Thoracic aorta (tissue), 2 donors: ENCODE measurements around the gene SPPL2C. TPM values are rescaled to one million over a fixed set of nuclear protein-coding genes. Genes with fewer than 3 reads are reported as not detected.

Source experiments
- ATAC-seq: fragments of 150-250 bp; one replicate; pipeline ENCODE4 v1.8.0; 2017; ENCODE audit warnings: low read depth; ENCODE audit not compliant: insufficient number of reproducible peaks, low FRiP score
- DNase-seq: peaks from one replicate; pipeline ENCODE4 v3.0.0-alpha.2; 2020; ENCODE audit warnings: low spot score
- H3K27ac ChIP-seq, 2 donors: fragments of 200-600 bp; sonication (generic); 1 replicate in 1 of 2; 2 replicates in 1 of 2; pipeline ENCODE4 v1.5.1; 2016; ENCODE audit warnings: mild to moderate bottlenecking in 2 of 2, moderate library complexity in 2 of 2
- H3K27me3 ChIP-seq: fragments of 200-600 bp; sonication (generic); replicated peaks from 2 replicates; pipeline ENCODE4 v1.6.0; 2016; ENCODE audit warnings: mild to moderate bottlenecking; ENCODE audit not compliant: insufficient read depth
- H3K36me3 ChIP-seq: fragments of 200-600 bp; sonication (generic); one replicate; pipeline ENCODE4 v1.5.1; 2016
- H3K4me1 ChIP-seq, 2 donors: fragments of 200-600 bp; sonication (generic); 1 replicate in 1 of 2; 2 replicates in 1 of 2; pipeline versions ENCODE4 v1.5.1 to v1.6.0; 2016; ENCODE audit warnings: low read depth in 2 of 2, mild to moderate bottlenecking in 1 of 2; ENCODE audit not compliant: control insufficient read depth in 1 of 2
- H3K4me3 ChIP-seq: fragments of 200-600 bp; sonication (generic); 2 replicates; pipeline ENCODE4 v1.5.1; 2016; ENCODE audit warnings: mild to moderate bottlenecking
- H3K9me3 ChIP-seq: fragments of 200-600 bp; sonication (generic); 2 replicates; pipeline ENCODE4 v1.5.1; 2016
- total RNA-seq, 2 donors: library from RNA; depleted of rRNA; stranded (reverse); fragments of >200 nt; gene quantifications; one replicate each; pipeline versions ENCODE4 v1.1.0 to v1.2.3, GENCODE V29; 2016
- TF ChIP-seq, protein P1 (sequence below): fragments of 200-600 bp; sonication (generic); IDR thresholded peaks from one replicate; pipeline ENCODE4 v1.5.1; 2019; ENCODE audit warnings: antibody characterized with exemption

SPPL2C gene
- total RNA-seq, 2 donors from 2014 or later: not detected

DNA sequence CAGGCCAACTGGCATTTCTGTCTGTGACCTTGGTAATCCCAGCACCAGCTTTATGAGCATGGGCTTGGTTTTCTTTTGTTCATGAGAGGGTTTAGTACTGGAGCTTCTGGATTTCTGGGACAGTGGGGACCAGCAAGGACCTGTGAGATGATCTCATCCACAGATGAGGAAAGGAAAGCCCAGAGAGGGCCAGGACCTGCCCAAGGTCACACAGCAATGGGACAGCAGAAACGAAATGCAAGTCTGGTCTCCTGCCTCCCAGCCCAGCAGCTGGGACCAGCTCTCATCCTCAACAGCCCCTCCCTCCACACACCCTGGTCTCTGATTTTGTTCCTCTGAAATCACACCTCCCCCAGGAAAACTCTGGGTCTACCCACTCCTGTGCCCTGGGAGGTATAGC, 7.2 kb downstream of the SPPL2C start:
- Histone ChIP-seq H3K4me3 (no peak overlapping the region), H3K4me1 (no peaks in the 10 kb centered on the region), H3K27ac (no peak overlapping the region), H3K9me3 (no peaks in the 10 kb centered on the region), H3K27me3 (no peaks in the 10 kb centered on the region), H3K36me3 (no peaks in the 10 kb centered on the region)
- no peak for ATAC-seq
- TF ChIP-seq, protein P1, sequence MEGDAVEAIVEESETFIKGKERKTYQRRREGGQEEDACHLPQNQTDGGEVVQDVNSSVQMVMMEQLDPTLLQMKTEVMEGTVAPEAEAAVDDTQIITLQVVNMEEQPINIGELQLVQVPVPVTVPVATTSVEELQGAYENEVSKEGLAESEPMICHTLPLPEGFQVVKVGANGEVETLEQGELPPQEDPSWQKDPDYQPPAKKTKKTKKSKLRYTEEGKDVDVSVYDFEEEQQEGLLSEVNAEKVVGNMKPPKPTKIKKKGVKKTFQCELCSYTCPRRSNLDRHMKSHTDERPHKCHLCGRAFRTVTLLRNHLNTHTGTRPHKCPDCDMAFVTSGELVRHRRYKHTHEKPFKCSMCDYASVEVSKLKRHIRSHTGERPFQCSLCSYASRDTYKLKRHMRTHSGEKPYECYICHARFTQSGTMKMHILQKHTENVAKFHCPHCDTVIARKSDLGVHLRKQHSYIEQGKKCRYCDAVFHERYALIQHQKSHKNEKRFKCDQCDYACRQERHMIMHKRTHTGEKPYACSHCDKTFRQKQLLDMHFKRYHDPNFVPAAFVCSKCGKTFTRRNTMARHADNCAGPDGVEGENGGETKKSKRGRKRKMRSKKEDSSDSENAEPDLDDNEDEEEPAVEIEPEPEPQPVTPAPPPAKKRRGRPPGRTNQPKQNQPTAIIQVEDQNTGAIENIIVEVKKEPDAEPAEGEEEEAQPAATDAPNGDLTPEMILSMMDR: no peak
- DNase-seq: no peak

GRCh38 chr17:45852535-45853297, 8.0 kb downstream of the SPPL2C start:
- Histone ChIP-seq H3K27me3 (no peaks in the 10 kb centered on the region), H3K36me3 (no peaks in the 10 kb centered on the region), H3K4me1 (no peaks in the 10 kb centered on the region), H3K4me3 (no peak overlapping the region), H3K9me3 (no peaks in the 10 kb centered on the region), H3K27ac (no peak overlapping the region)
- TF ChIP-seq, protein P1: peak; percentile 79
- ATAC-seq (no peak), DNase-seq (no peak)

- TF ChIP-seq, protein P1: no peak
- no peak for ATAC-seq
- no peaks in the 10 kb centered on the region for H3K4me1 ChIP-seq
- H3K36me3 ChIP-seq: no peaks in the 10 kb centered on the region
- no peaks in the 10 kb centered on the region for H3K9me3 ChIP-seq
- DNase-seq: no peak
- no peak overlapping the region for H3K4me3 ChIP-seq
- no peaks in the 10 kb centered on the region for H3K27me3 ChIP-seq
- no peak overlapping the region for H3K27ac ChIP-seq
Observed at GRCh38 chr17:45854209-45854608, 9.5 kb downstream of the SPPL2C start.

- TF ChIP-seq, protein P1: no peak
- no peaks in the 10 kb centered on the region for H3K27me3 ChIP-seq
- H3K4me1 ChIP-seq: no peaks in the 10 kb centered on the region
- no peak overlapping the region for H3K27ac ChIP-seq
- H3K9me3 ChIP-seq: no peaks in the 10 kb centered on the region
- no peaks in the 10 kb centered on the region for H3K36me3 ChIP-seq
- no peak overlapping the region for H3K4me3 ChIP-seq
- no peak for DNase-seq
- ATAC-seq: no peak
Observed at GRCh38 chr17:45855691-45856336, 11.1 kb downstream of the SPPL2C start.

DNA sequence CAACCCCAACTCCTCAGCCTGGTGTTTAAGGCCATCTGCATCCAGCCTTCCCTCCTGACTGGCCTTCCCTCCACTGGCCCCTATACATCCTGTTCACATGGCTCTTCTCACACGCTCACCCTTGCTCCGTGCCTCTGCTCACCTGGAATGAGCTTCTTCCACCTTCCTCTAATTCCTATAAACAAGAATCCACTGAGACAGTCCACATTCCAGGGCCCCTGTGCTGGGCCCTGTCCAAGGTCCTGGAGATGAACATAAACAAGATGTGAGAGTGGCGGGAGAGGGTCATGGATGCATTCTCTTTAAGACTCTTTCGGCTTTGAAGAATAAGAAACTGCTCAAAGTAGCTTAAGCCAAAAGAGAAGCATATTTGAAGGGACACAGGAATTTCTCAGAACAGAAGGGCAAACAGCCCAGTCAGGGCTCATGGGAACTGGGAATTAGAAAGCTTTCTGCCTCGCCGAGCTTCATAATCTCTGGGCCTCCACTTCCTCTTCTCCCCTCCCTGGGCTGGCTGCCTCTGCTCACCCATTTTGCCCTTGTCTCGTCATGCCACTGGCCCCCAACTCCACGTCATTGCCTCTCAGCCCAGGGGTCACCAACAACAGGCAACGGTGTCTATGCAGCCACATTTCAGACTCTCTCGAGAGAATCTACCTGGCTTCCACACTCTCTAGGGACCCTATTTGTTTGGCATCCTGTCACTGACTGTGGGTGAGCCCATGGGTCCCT, 13.5 kb downstream of the SPPL2C start:
- no peak for DNase-seq
- Histone ChIP-seq H3K9me3 (no peaks in the 10 kb centered on the region), H3K27ac (no peak overlapping the region), H3K4me1 (no peaks in the 10 kb centered on the region), H3K27me3 (no peaks in the 10 kb centered on the region), H3K36me3 (no peaks in the 10 kb centered on the region), H3K4me3 (no peak overlapping the region)
- TF ChIP-seq, protein P1: no peak
- ATAC-seq: no peak
